NCI-H82 (cell line): ENCODE data around the gene RIOK2.
"Not testable (repeated sequence)": the region's sequence is repeated elsewhere in the genome, so short reads cannot be mapped to it uniquely, and the experiment has no call there.

ENCODE experiments used
- DNase-seq: peaks from one replicate; lab custom pipeline; 2025; lab: John Stamatoyannopoulos, UW

RIOK2 gene

GRCh38 chr5:97183100-97183929 is at the start of gene RIOK2:
TSS of gene RIOK2 (minus strand) at chr5:97183247. CDS start at chr5:97183191, 56 bp downstream.
- DNase-seq = peak; percentile 97

GRCh38 chr5:97231025-97231636 is 48.1 kb upstream of the RIOK2 start:
- peak; percentile 72 for DNase-seq

GRCh38 chr5:97229688-97230285 is 46.7 kb upstream of the RIOK2 start:
- no peak for DNase-seq

DNA sequence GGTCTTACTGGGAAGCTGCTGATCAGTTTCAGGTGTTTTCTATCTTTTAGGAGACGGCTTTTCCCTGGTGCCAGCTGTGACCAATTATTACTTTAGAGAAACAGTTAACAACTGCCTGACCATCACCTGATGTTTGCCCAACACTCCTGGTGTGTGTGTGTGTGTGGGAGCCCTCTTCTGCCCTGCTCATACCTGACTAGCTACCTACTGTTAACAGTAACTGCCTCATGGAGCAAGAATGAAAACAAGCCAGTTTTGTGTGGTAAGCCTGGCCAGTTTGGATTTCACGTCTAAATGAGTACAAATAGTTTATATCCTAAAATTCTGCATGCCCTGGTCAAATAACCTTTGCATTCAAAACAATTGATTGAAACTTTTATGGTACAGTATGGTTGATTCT is 46.1 kb upstream of the RIOK2 start:
- DNase-seq = no peak

DNA sequence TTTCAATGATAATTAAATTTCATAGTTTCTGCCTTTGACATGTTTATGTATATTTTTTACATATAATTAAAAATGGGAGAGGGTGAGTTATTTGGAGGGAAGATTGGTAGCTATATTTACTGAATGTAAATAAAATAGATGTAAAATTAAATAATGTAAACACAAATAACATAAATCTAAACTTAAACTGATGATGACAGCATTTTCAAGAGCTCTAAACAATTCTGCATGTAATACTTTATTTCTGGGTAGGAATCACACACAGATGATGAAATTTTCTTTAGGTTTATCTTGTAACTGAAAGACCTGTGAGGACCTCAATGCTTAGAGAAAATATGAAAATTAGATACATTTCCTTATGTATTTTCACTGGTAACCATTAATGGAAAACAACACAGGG is 42.2 kb upstream of the RIOK2 start:
- DNase-seq = no peak

- DNase-seq = no peak
Measured at GRCh38 chr5:97224112-97224750, 41.2 kb upstream of the RIOK2 start.

DNA sequence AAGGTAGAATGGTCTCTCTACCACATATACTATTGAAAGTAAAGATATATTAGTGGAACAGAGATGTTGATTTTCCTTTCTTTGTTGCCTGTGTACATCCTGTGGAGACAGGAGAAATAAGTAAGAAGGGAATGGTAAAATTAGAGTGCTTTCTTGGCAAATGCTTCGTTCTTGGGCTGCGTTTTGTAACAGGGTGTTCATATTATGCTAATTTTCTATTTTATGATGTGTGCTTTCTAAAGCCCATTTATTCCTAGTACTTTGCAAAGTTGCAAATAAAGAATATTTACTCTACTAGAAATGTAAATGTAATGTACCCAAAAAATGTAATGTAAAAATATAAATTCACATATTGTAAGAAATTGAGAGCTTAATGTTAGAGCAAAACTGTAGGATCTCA is 40.5 kb upstream of the RIOK2 start:
- no peak for DNase-seq

GRCh38 chr5:97209343-97209742 is 26.3 kb upstream of the RIOK2 start:
- DNase-seq = no peak

- DNase-seq = no peak
Measured at GRCh38 chr5:97208714-97209113, 25.7 kb upstream of the RIOK2 start.

DNA sequence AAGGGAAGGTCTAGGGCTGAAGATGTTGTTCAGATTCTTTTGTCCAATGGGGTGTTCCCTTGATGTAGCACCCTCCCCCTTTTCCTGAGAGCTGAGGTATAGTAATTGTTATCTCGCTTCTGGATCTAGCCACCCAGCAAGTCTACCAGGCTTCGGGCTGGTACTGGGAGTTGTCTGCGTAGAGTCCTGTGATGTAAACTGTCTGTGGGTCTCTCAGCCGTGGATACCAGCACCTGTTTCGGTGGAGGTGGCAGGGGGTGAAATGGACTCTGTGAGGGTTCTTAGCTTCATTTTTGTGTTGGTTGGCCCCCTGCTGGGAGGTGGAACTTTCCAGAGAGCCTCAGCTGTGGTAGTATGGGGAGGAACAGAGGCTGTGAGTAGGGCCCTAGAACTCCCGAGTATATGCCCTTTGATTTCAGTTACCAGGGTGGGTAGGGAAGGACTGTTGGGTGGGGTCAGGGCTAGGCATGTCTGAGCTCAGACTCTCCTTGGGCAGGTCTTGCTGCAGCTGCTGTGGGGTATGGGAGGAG is 25.2 kb upstream of the RIOK2 start:
- no peak for DNase-seq

DNA sequence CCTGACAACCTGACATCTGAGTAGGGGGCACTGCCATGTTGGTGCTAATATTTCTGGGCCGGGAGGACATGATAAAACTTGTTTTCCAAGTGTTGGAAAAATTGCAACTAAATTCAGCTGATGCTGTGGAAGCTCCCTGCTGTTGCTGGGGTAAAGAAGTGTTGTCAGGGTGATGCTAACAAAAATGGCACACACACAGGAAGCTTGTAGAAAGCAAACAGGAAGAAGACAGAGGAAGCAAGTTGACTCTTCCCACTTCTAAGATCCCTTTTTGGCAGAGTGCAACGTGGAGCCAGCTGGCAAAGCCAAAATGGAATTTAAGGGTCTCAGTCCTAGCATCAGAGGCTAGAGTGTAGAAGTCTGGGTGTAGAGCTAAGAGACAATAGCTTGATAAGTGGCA is 11.3 kb upstream of the RIOK2 start:
- no peak for DNase-seq

- no peak for DNase-seq
Measured at GRCh38 chr5:97193355-97193688, 10.3 kb upstream of the RIOK2 start.

- peak; percentile 72 for DNase-seq
Measured at GRCh38 chr5:97192580-97193354, 9.7 kb upstream of the RIOK2 start.

DNA sequence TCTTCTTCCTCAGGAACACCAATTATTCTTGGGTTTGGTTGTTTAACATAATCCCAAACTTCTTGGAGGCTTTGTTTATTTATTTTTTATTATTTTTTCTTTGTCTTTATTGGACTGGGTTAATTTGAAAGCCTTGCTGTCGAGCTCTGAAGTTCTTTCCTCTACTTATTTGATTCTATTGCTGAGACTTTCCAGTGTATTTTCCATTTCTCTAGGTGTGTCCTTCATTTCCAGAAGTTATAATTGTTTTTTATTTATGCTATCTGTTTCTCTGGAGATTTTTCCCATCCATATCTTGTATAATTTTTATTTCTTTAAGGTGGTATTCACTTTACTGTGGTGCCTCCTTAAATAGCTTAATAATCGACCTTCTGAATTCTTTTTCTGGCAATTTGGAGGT is 8.8 kb upstream of the RIOK2 start:
- no peak for DNase-seq

- DNase-seq = not testable (repeated sequence)
Measured at GRCh38 chr5:97189523-97189922, 6.5 kb upstream of the RIOK2 start.

DNA sequence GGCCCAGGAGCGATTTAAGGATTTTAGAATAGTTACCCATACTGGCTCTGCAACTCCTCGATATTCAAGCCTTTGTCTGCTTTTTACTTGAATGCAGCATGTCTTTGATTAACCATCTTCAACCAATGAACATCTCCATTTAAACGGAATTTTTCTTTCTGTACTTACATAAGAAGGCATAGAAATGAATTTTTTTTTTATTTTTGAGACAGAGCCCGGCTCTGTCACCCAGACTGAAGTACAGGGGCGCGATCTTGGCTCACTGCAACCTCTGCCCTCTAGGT is 825 bp upstream of the RIOK2 start:
- DNase-seq = no peak

DNA sequence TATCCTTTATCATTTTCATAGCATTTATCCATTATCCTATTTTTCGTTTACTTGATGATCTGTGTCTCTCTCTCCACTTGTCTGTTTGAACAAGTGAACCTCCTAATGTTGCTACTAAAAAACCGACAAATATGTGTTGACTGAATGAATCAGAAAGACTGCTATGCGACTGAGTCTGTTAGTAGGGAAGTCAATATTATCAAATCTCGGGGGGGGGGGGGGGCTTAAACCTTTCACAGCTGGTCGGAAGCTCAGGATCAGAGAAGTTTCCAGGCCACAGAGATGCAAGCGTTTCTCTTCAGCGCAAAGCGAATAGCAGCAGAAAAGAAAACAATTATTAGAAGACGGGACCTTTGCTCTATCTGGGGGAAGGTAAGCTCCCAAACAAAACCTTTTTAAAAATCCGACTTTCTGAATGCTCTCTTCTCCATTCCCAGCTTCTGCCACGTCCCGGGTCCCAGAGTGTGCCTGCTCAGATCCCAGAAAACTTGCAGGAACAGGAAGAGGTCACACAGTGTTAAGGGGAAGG is 412 bp downstream of the RIOK2 start:
- DNase-seq = peak; percentile 33

- no peak for DNase-seq
Measured at GRCh38 chr5:97181856-97182545, 1.0 kb downstream of the RIOK2 start.

- not testable (repeated sequence) for DNase-seq
Measured at GRCh38 chr5:97179457-97179856, 3.6 kb downstream of the RIOK2 start.

DNA sequence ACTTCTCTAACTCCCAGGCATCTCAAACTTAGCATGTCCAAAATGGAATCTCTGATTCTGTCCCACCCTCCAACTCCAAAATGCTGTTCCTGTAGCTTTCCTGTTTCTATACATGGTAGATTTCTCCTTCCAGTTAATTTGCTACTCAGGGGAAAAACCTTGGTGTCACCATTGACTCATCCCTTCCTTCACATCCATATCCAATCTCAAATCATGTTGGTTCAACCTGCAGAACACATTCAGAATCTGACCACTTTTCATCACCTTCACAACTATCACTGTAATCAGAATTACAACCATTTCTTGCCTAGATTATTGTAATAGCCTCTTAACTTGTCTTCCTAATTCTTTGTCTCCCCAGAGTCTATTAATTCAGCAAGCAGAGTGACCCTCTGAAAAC is 10.8 kb downstream of the RIOK2 start:
- no peak for DNase-seq

- DNase-seq = no peak
Measured at GRCh38 chr5:97171703-97172102, 11.3 kb downstream of the RIOK2 start.
